IMR-90 (cell line): ENCODE measurements around the gene P2RY2. TPM values are rescaled to one million over a fixed set of nuclear protein-coding genes. Genes with fewer than 3 reads are reported as not detected.

Source experiments
- ATAC-seq: fragments of 200-7000 bp; cut with Tn5 transposase; 2 replicates; pipeline ENCODE4 v1.9.1; 2020; ENCODE audit warnings: low read depth, mild to moderate bottlenecking, moderate library complexity
- BruUV-seq: library from RNA; stranded (reverse); fragments of 400-500 nt; replicated peaks from 2 replicates; lab custom pipeline; 2021; lab: Mats Ljungman, UMichigan
- CTCF ChIA-PET: fragments of 300-600 bp; formaldehyde crosslinking; extraction: SDS; loops from one replicate; lab custom pipeline; 2021; ENCODE audit warnings: antibody characterized with exemption; lab: Yijun Ruan, JAX
- POLR2A ChIA-PET: fragments of 300-600 bp; sonication (Branson Sonifier 250); formaldehyde crosslinking; loops from one replicate; lab custom pipeline; 2022; ENCODE audit warnings: antibody characterized with exemption; ENCODE audit not compliant: unreplicated experiment; lab: Charles Lee
- DNase-seq: peaks from one replicate; pipeline ENCODE4 v3.0.0; 2013
- H2AFZ ChIP-seq: replicated peaks from 2 replicates; pipeline ENCODE3; 2013; ENCODE audit warnings: low read length, mild to moderate bottlenecking; ENCODE audit not compliant: poor library complexity
- H2AK5ac ChIP-seq: 2 replicates; pipeline ENCODE4 v1.6.1; 2013; ENCODE audit warnings: low read depth, low read length, inconsistent platforms
- H2AK9ac ChIP-seq: replicated peaks from 2 replicates; pipeline ENCODE3; 2013; ENCODE audit warnings: mild to moderate bottlenecking, low read depth, low read length, moderate library complexity; ENCODE audit not compliant: poor library complexity
- H2BK120ac ChIP-seq: 2 replicates; pipeline ENCODE4 v1.6.1; 2013; ENCODE audit warnings: low read depth, low read length, inconsistent platforms
- H2BK15ac ChIP-seq: 3 replicates; pipeline ENCODE4 v1.6.1; 2013; ENCODE audit warnings: low read depth, low read length, inconsistent platforms
- H2BK20ac ChIP-seq: 2 replicates; pipeline ENCODE4 v1.6.1; 2013; ENCODE audit warnings: low read depth, mild to moderate bottlenecking, inconsistent platforms, low read length, moderate library complexity
- H2BK5ac ChIP-seq: 2 replicates; pipeline ENCODE4 v1.6.1; 2013; ENCODE audit warnings: mild to moderate bottlenecking, low read depth, low read length, inconsistent platforms; ENCODE audit not compliant: poor library complexity, severe bottlenecking
- H3K14ac ChIP-seq: replicated peaks from 2 replicates; pipeline ENCODE4 v1.6.1; 2013; ENCODE audit warnings: low read depth, low read length, inconsistent platforms
- H3K18ac ChIP-seq: 2 replicates; pipeline ENCODE4 v1.6.1; 2013; ENCODE audit warnings: low read depth, low read length, control low read depth
- H3K23ac ChIP-seq: 2 replicates; pipeline ENCODE4 v1.6.1; 2013; ENCODE audit warnings: low read depth, low read length, inconsistent platforms
- H3K27ac ChIP-seq: 2 replicates; pipeline ENCODE4 v1.5.1; 2013; ENCODE audit warnings: mild to moderate bottlenecking, control low read depth, low read length; ENCODE audit not compliant: insufficient read depth
- H3K27me3 ChIP-seq: 2 replicates; pipeline ENCODE4 v1.6.1; 2013; ENCODE audit warnings: low read length; ENCODE audit not compliant: control insufficient read depth, insufficient read depth
- H3K36me3 ChIP-seq: 2 replicates; pipeline ENCODE4 v1.6.1; 2013; ENCODE audit warnings: low read length, mixed read lengths; ENCODE audit not compliant: control insufficient read depth, insufficient read depth
- H3K4ac ChIP-seq: 2 replicates; pipeline ENCODE4 v1.6.1; 2013; ENCODE audit warnings: low read depth, low read length, inconsistent platforms
- H3K4me1 ChIP-seq: 2 replicates; pipeline ENCODE4 v1.6.1; 2013; ENCODE audit warnings: low read length, mixed read lengths; ENCODE audit not compliant: control insufficient read depth, insufficient read depth
- H3K4me2 ChIP-seq: 2 replicates; pipeline ENCODE4 v1.6.1; 2013; ENCODE audit warnings: low read depth, mild to moderate bottlenecking, control low read depth, low read length, moderate library complexity
- H3K4me3 ChIP-seq: 2 replicates; pipeline ENCODE4 v1.5.1; 2013; ENCODE audit warnings: low read depth, mild to moderate bottlenecking, control low read depth, low read length, moderate library complexity; ENCODE audit not compliant: insufficient read depth
- H3K56ac ChIP-seq: 2 replicates; pipeline ENCODE4 v1.6.1; 2013; ENCODE audit warnings: low read length, inconsistent platforms; ENCODE audit not compliant: insufficient read depth; ENCODE audit errors: extremely low read depth
- H3K79me1 ChIP-seq, 2 experiments: 2 replicates each; pipeline ENCODE4 v1.6.1; 2013; ENCODE audit warnings: low read length in 2 of 2, inconsistent platforms in 1 of 2, low read depth in 1 of 2
- H3K9ac ChIP-seq: 2 replicates; pipeline ENCODE4 v1.6.1; 2013; ENCODE audit warnings: low read depth, low read length, control low read depth
- H3K9me1 ChIP-seq: 2 replicates; pipeline ENCODE4 v1.6.1; 2013; ENCODE audit warnings: low read length, inconsistent platforms; ENCODE audit not compliant: insufficient read depth
- H3K9me3 ChIP-seq: 2 replicates; pipeline ENCODE4 v1.6.1; 2013; ENCODE audit warnings: low read length; ENCODE audit not compliant: control insufficient read depth, insufficient read depth
- H4K20me1 ChIP-seq: 2 replicates; pipeline ENCODE4 v1.6.1; 2013; ENCODE audit warnings: low read length, inconsistent platforms; ENCODE audit not compliant: insufficient read depth
- H4K5ac ChIP-seq: 2 replicates; pipeline ENCODE4 v1.6.1; 2013; ENCODE audit warnings: mild to moderate bottlenecking, low read depth, low read length, control low read depth
- H4K8ac ChIP-seq, 2 experiments: 2 replicates each; pipeline ENCODE4 v1.6.1; 2013; ENCODE audit warnings: low read depth in 2 of 2, low read length in 2 of 2, control low read depth in 1 of 2, inconsistent platforms in 1 of 2
- H4K91ac ChIP-seq: 2 replicates; pipeline ENCODE4 v1.6.1; 2013; ENCODE audit warnings: low read depth, low read length, inconsistent platforms; ENCODE audit not compliant: insufficient read depth
- CHD1 ChIP-seq: IDR thresholded peaks from 2 replicates; pipeline ENCODE4 v1.6.1; 2012; ENCODE audit warnings: low read depth, low read length, improper control_type of control experiment
- MAFK ChIP-seq: IDR thresholded peaks from 2 replicates; pipeline ENCODE4 v1.6.1; 2012; ENCODE audit warnings: low read depth, low read length, improper control_type of control experiment
- POLR2A ChIP-seq: IDR thresholded peaks from 2 replicates; pipeline ENCODE4 v1.6.1; 2012; ENCODE audit warnings: mild to moderate bottlenecking, low read depth, low read length
- RAD21 ChIP-seq: IDR thresholded peaks from 2 replicates; pipeline ENCODE4 v1.6.1; 2012; ENCODE audit warnings: low read length, improper control_type of control experiment
- RCOR1 ChIP-seq: IDR thresholded peaks from 2 replicates; pipeline ENCODE4 v1.6.1; 2012; ENCODE audit warnings: mild to moderate bottlenecking, low read length, improper control_type of control experiment; ENCODE audit not compliant: insufficient replicate concordance
- WGBS, 2 experiments: methylation state at CpG; one replicate each; pipeline versions ENCODE4 v1.1.5 to v1.1.7; 2013; ENCODE audit warnings: missing lambda C conversion rate in 2 of 2; ENCODE audit not compliant: insufficient read length in 1 of 2; ENCODE audit errors: extremely low coverage in 2 of 2; 5-methylcytosine and 5-hydroxymethylcytosine counted together
- dilution Hi-C: fragments of 300-500 bp; cut with HindIII; formaldehyde crosslinking; loops from one replicate; pipeline ENCODE4 v1.14.3; 2018; ENCODE audit warnings: low sequenced_read_pairs; ENCODE audit not compliant: unreplicated experiment
- in situ Hi-C: fragments of 300-500 bp; cut with MboI; formaldehyde crosslinking; loops from 3 replicates; pipeline ENCODE4 v1.14.3; 2019; ENCODE audit warnings: low sequenced_read_pairs, inconsistent platforms, mixed read lengths
- intact Hi-C: fragments of 100-400 bp; cut with micrococcal nuclease; formaldehyde crosslinking; loops from 2 replicates; pipeline ENCODE4 v1.10.0; 2022
- polyA plus RNA-seq, 3 experiments: library from polyadenylated mRNA; depleted of rRNA; stranded (reverse); fragments of >200 nt; gene quantifications; 2 replicates each; pipeline ENCODE4 v1.2.3, GENCODE V29; 2012; ENCODE audit warnings: low replicate concordance in 1 of 3
- total RNA-seq: library from RNA; depleted of rRNA; stranded (reverse); fragments of >200 nt; gene quantifications from 2 replicates; pipeline ENCODE4 v1.2.3, GENCODE V29; 2012
- TF ChIP-seq, protein P1 (sequence below): conservative IDR thresholded peaks from 2 replicates; pipeline ENCODE4 v1.5.1; 2012; ENCODE audit warnings: mild to moderate bottlenecking, low read depth, low read length, improper control_type of control experiment

Gene P2RY2
- total and polyA plus RNA-seq, 2 of the 4 experiments (the other 2 are of a cell fraction): not detected

DNA sequence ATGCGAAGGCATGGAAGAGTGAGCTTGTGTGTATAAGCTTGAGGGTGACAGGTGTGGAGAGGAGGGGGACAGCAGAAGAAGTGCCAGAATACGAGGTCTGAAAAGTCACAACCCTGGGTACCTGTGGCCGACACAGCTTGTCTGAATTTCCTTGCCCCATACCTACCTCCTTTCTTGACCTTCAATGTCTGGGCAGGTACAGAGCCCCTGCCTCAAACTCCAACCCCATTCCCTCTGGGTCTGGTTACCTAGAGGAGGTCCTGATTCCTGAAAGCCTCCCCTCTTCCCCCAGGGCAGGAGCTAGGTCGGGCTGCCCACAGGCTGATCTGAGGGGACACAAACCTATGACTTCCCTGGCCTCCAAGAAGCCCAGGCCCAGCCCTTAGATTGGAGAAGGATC is 39.4 kb upstream of the P2RY2 start:
- no peak overlapping the region for H3K4me3 ChIP-seq
- H2BK120ac ChIP-seq: no peak overlapping the region
- ATAC-seq (no peak), DNase-seq (no peak)
- in situ Hi-C loops: loop anchor here (5.0 kb wide), 2 partner anchors 346 to 456 kb away; no protein-coding TSS in a partner anchor
- H3K4me1 ChIP-seq: peaks cover 5% of the 10 kb centered on the region
- no peak overlapping the region for H3K4ac ChIP-seq
- no peak overlapping the region for H3K56ac ChIP-seq
- no peak overlapping the region for H3K27ac ChIP-seq
- intact Hi-C loops: loop anchor here (1.0 kb wide), 4 partner anchors 38 to 453 kb away; no protein-coding TSS in a partner anchor
- no peak overlapping the region for H2AFZ ChIP-seq
- dilution Hi-C loops: no loop called here
- H2AK5ac ChIP-seq: no peak overlapping the region
- no peaks in the 10 kb centered on the region for H3K36me3 ChIP-seq
- H3K79me1 ChIP-seq: no peaks in the 10 kb centered on the region
- H3K9me1 ChIP-seq: peaks cover 15% of the 10 kb centered on the region
- H2BK5ac ChIP-seq: no peak overlapping the region
- H3K27me3 ChIP-seq: no peaks in the 10 kb centered on the region; the same call in 1 of the 2 replicates
- H3K9ac ChIP-seq: no peak overlapping the region
- ChIA-PET POLR2A (no interaction called here), CTCF (interaction anchor here (1.0 to 2.7 kb wide), 5 partner anchors 14 to 352 kb away, joined by 3 to 19 read pairs (median 10); no protein-coding TSS in a partner anchor)
- H3K14ac ChIP-seq: no peak overlapping the region
- TF ChIP-seq POLR2A: no peak
- no peak for TF ChIP-seq RCOR1
- TF ChIP-seq CHD1: no peak
- TF ChIP-seq, protein P1, sequence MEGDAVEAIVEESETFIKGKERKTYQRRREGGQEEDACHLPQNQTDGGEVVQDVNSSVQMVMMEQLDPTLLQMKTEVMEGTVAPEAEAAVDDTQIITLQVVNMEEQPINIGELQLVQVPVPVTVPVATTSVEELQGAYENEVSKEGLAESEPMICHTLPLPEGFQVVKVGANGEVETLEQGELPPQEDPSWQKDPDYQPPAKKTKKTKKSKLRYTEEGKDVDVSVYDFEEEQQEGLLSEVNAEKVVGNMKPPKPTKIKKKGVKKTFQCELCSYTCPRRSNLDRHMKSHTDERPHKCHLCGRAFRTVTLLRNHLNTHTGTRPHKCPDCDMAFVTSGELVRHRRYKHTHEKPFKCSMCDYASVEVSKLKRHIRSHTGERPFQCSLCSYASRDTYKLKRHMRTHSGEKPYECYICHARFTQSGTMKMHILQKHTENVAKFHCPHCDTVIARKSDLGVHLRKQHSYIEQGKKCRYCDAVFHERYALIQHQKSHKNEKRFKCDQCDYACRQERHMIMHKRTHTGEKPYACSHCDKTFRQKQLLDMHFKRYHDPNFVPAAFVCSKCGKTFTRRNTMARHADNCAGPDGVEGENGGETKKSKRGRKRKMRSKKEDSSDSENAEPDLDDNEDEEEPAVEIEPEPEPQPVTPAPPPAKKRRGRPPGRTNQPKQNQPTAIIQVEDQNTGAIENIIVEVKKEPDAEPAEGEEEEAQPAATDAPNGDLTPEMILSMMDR: no peak
- TF ChIP-seq MAFK: no peak
- TF ChIP-seq RAD21: no peak
- no peak overlapping the region for H2BK15ac ChIP-seq
- no peak overlapping the region for H4K91ac ChIP-seq
- no peak overlapping the region for H3K4me2 ChIP-seq
- no peaks in the 10 kb centered on the region for H3K9me3 ChIP-seq
- no peak overlapping the region for H2AK9ac ChIP-seq
- H4K20me1 ChIP-seq: no peaks in the 10 kb centered on the region
- 100% methylated on average over 1 of the region's 4 CpGs; no CpG with 5 or more reads in 1 of the 2 experiments for WGBS, 2 experiments
- H3K18ac ChIP-seq: no peak overlapping the region
- H4K8ac ChIP-seq: no peak overlapping the region
- no peak overlapping the region for H2BK20ac ChIP-seq
- no TSS peak for BruUV-seq
- H4K5ac ChIP-seq: no peak overlapping the region
- no peak overlapping the region for H3K23ac ChIP-seq
